ENCODE results near the gene SLAMF9.

SLAMF9 gene

DNA sequence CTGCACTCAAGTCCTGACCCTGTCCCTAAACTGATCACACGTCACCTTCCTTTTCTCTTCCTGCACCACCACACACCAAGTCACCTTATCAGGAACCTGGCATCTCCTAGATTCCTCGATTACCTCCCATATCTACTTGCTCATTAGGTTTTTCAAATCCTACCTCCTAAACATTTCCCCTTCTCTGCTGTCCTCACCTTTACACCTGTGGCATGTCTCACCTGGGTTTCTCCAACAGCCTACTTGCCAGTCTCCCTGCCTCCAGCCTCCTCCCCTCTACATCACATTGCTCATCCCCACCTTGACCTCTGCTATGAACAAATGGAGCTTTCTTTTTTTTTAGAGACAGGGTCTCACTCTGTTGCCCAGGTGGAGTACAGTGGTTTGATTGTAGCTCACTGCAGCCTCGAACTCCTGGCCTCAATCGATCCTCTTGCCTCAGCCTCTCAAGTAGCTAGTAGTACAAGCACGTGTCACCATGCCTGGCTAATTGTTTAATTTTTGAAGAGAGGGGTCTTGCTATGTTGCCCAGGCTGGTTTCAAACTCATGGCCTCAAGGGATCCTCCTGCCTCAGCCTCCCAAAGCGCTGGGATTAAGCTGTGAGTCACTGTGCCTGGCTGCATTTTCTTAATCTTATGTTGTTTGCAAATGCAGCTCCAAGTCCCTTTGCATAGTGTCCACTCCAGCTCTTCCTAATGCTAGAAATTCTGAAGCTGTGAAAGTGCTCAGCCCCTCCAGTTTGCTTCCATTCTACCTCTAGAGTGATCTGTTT lies 14.9 kb downstream of the SLAMF9 start:
- no peaks in the 10 kb centered on the region for H3F3A ChIP-seq (ENCODE audit: insufficient read depth, low read length)
- no peak for DNase-seq
- H2AFZ ChIP-seq (ENCODE audit: low read length) = no peak overlapping the region
- H3K9me3 ChIP-seq (replicated peaks; ENCODE audit: insufficient read depth, low read length) = no peaks in the 10 kb centered on the region
- no peaks in the 10 kb centered on the region for H3K36me3 ChIP-seq (replicated peaks; ENCODE audit: insufficient read depth, low read length)
- TF ChIP-seq EZH2phosphoT487 (IDR thresholded peaks at IDR 0.05; ENCODE audit: low read length) (no peak), EZH2 (optimal IDR thresholded peaks at IDR 0.05; ENCODE audit: low read depth, low read length) (no peak)
- TF ChIP-seq, protein P1, sequence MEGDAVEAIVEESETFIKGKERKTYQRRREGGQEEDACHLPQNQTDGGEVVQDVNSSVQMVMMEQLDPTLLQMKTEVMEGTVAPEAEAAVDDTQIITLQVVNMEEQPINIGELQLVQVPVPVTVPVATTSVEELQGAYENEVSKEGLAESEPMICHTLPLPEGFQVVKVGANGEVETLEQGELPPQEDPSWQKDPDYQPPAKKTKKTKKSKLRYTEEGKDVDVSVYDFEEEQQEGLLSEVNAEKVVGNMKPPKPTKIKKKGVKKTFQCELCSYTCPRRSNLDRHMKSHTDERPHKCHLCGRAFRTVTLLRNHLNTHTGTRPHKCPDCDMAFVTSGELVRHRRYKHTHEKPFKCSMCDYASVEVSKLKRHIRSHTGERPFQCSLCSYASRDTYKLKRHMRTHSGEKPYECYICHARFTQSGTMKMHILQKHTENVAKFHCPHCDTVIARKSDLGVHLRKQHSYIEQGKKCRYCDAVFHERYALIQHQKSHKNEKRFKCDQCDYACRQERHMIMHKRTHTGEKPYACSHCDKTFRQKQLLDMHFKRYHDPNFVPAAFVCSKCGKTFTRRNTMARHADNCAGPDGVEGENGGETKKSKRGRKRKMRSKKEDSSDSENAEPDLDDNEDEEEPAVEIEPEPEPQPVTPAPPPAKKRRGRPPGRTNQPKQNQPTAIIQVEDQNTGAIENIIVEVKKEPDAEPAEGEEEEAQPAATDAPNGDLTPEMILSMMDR (IDR thresholded peaks at IDR 0.05; ENCODE audit: low read length) = no peak
- H4K20me1 ChIP-seq (ENCODE audit: insufficient read depth, low read length) = no peaks in the 10 kb centered on the region
- no peaks in the 10 kb centered on the region for H3K79me2 ChIP-seq (ENCODE audit: low read length)
- H3K27me3 ChIP-seq (replicated peaks; ENCODE audit: insufficient read depth, low read length) = peaks cover 9% of the 10 kb centered on the region
- no peaks in the 10 kb centered on the region for H3K9me2 ChIP-seq (replicated peaks; ENCODE audit: insufficient read depth, low read length)
- peaks cover 27% of the 10 kb centered on the region; the same call in 1 of the 2 replicates for H3K4me1 ChIP-seq (ENCODE audit: low read length)
- H3K27ac ChIP-seq (ENCODE audit: low read length) = no peak overlapping the region
- no peak overlapping the region for H3K9ac ChIP-seq (ENCODE audit: low read length)
- no peak overlapping the region for H3K4me3 ChIP-seq (ENCODE audit: low read length)
- no peak overlapping the region for H3K4me2 ChIP-seq (ENCODE audit: low read depth, low read length)

DNA sequence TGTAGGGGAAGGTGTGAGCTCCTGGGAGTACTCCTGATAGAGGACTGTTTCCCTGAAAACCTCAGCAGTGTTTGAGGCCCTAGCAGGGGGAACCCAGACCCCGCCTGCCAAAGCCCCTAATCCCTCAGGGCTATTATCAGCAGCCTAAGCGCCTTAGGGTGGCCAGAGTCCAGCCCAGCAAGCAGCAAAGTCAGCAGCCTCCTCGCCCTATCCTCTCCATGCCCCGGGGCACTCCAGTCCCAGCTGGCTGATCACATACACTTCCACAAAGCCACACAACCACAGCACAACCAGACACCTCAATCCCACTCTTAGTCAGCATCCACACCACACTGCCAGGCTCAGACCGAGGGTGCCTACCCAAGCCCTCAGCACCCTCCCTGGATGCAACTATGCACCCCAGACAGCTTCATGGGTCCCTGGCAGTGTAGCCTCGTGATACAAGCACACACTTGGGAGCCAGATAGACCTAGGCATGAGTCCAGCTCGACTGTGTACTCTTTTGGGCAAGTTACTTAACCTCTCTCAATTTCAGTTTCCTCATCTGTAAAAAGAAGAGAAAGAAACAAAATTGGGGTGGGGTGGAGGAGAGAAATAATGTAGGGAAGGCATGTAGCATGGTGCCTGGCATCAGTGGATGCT lies 15.7 kb downstream of the SLAMF9 start:
- Histone ChIP-seq H3K4me3 (ENCODE audit: low read length) (no peak overlapping the region), H3F3A (ENCODE audit: insufficient read depth, low read length) (no peaks in the 10 kb centered on the region), H3K79me2 (ENCODE audit: low read length) (no peaks in the 10 kb centered on the region), H3K9ac (ENCODE audit: low read length) (no peak overlapping the region), H3K27ac (ENCODE audit: low read length) (no peak overlapping the region), H4K20me1 (ENCODE audit: insufficient read depth, low read length) (no peaks in the 10 kb centered on the region), H3K4me2 (ENCODE audit: low read depth, low read length) (no peak overlapping the region), H3K9me2 (replicated peaks; ENCODE audit: insufficient read depth, low read length) (no peaks in the 10 kb centered on the region), H3K27me3 (replicated peaks; ENCODE audit: insufficient read depth, low read length) (peaks cover 2% of the 10 kb centered on the region), H3K4me1 (ENCODE audit: low read length) (peaks cover 27% of the 10 kb centered on the region; the same call in 1 of the 2 replicates), H2AFZ (ENCODE audit: low read length) (no peak overlapping the region), H3K9me3 (replicated peaks; ENCODE audit: insufficient read depth, low read length) (no peaks in the 10 kb centered on the region), H3K36me3 (replicated peaks; ENCODE audit: insufficient read depth, low read length) (no peaks in the 10 kb centered on the region)
- no peak for DNase-seq
- TF ChIP-seq, protein P1 (IDR thresholded peaks at IDR 0.05; ENCODE audit: low read length) = no peak
- no peak for TF ChIP-seq EZH2 (optimal IDR thresholded peaks at IDR 0.05; ENCODE audit: low read depth, low read length)
- TF ChIP-seq EZH2phosphoT487 (IDR thresholded peaks at IDR 0.05; ENCODE audit: low read length) = no peak

DNA sequence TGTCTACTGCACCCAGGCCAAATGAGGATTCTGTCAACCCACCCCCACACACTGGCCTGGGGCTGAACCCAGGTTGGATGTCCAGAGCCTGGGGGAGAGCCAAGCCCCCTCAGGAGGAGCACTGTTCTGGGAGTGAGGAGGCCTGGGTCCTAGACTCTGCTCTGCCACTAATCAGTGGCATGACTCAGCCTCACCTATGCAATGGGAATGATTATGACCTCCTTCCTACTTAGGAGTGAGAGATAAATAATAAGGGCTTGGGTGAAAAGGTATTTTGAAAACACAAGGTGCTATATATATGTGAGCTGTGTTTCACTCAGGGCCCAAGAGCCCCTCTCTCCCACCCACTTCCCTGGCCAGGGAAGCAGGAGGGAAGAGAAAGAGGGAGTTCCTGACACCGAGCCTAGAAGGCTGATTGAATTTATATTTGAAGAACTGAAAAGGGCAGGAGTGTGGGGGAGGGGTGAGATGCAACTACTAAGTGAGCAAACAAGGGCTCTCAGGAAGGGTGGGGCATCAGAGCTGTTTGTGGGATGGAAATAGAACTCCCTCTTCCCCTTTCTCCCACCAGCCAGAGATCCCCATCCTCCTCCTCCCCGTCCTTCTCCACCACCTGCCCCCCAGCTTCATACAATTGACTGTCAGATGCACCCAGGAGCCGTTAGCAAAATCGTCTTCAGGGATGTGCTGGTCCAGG lies 16.8 kb downstream of the SLAMF9 start:
- no peak overlapping the region for H3K27ac ChIP-seq (ENCODE audit: low read length)
- TF ChIP-seq, protein P1 (IDR thresholded peaks at IDR 0.05; ENCODE audit: low read length) = no peak
- TF ChIP-seq EZH2 (optimal IDR thresholded peaks at IDR 0.05; ENCODE audit: low read depth, low read length) = no peak
- TF ChIP-seq EZH2phosphoT487 (IDR thresholded peaks at IDR 0.05; ENCODE audit: low read length) = no peak
- peaks cover 27% of the 10 kb centered on the region; the same call in 1 of the 2 replicates for H3K4me1 ChIP-seq (ENCODE audit: low read length)
- H3K79me2 ChIP-seq (ENCODE audit: low read length) = no peaks in the 10 kb centered on the region
- H4K20me1 ChIP-seq (ENCODE audit: insufficient read depth, low read length) = no peaks in the 10 kb centered on the region
- no peak for DNase-seq
- H3K9me2 ChIP-seq (replicated peaks; ENCODE audit: insufficient read depth, low read length) = no peaks in the 10 kb centered on the region
- no peaks in the 10 kb centered on the region; the same call in 1 of the 2 replicates for H3K27me3 ChIP-seq (replicated peaks; ENCODE audit: insufficient read depth, low read length)
- no peaks in the 10 kb centered on the region for H3K36me3 ChIP-seq (replicated peaks; ENCODE audit: insufficient read depth, low read length)
- H3F3A ChIP-seq (ENCODE audit: insufficient read depth, low read length) = no peaks in the 10 kb centered on the region
- H3K9me3 ChIP-seq (replicated peaks; ENCODE audit: insufficient read depth, low read length) = no peaks in the 10 kb centered on the region
- H2AFZ ChIP-seq (ENCODE audit: low read length) = no peak overlapping the region
- no peak overlapping the region for H3K4me2 ChIP-seq (ENCODE audit: low read depth, low read length)
- no peak overlapping the region for H3K4me3 ChIP-seq (ENCODE audit: low read length)
- no peak overlapping the region for H3K9ac ChIP-seq (ENCODE audit: low read length)

Measured in MM.1S (cell line).